WTC11 (cell line): ENCODE data around the gene TMEFF1. TPM values are rescaled to one million over a fixed set of nuclear protein-coding genes. Genes with fewer than 3 reads are reported as not detected.

Source experiments
- ATAC-seq: fragments of 200-7000 bp; cut with Tn5 transposase; 2 replicates; pipeline ENCODE4 v1.10.0; 2021; ENCODE audit warnings: mild to moderate bottlenecking, moderate library complexity
- CTCF ChIA-PET: fragments of 300-600 bp; sonication (Branson Sonifier 250); formaldehyde crosslinking; loops from one replicate; lab custom pipeline; 2021; ENCODE audit warnings: antibody characterized with exemption; lab: Charles Lee
- POLR2A ChIA-PET: fragments of 350-600 bp; sonication (Branson Sonifier 250); formaldehyde crosslinking; loops from one replicate; lab custom pipeline; 2021; ENCODE audit warnings: antibody characterized with exemption; lab: Charles Lee
- DNase-seq: peaks from one replicate; pipeline ENCODE4 v3.0.0; 2021; ENCODE audit warnings: low spot score
- H3K27ac Mint-ChIP-seq: 2 replicates; pipeline ENCODE4 v1.8.0; 2021; ENCODE audit warnings: mixed read lengths
- H3K27me3 Mint-ChIP-seq: 2 replicates; pipeline ENCODE4 v1.8.0; 2021; ENCODE audit warnings: low read depth, mild to moderate bottlenecking, moderate library complexity, mixed read lengths
- H3K36me3 Mint-ChIP-seq: 2 replicates; pipeline ENCODE4 v1.8.0; 2021; ENCODE audit warnings: mixed read lengths
- H3K4me1 Mint-ChIP-seq: 2 replicates; pipeline ENCODE4 v1.8.0; 2022; ENCODE audit warnings: mixed read lengths
- H3K4me3 Mint-ChIP-seq: 2 replicates; pipeline ENCODE4 v1.8.0; 2021; ENCODE audit warnings: mild to moderate bottlenecking, moderate library complexity, mixed read lengths
- H3K9me3 Mint-ChIP-seq: 2 replicates; pipeline ENCODE4 v1.8.0; 2021; ENCODE audit warnings: mixed read lengths
- CBFB ChIP-seq: sonication (generic); formaldehyde crosslinking; IDR thresholded peaks from 2 replicates; pipeline ENCODE4 v1.8.1; 2022; ENCODE audit warnings: mild to moderate bottlenecking, low read depth, missing genetic modification reagents
- JAZF1 ChIP-seq: fragments of 250-450 bp; sonication (Bioruptor Pico); IDR thresholded peaks from 2 replicates; pipeline ENCODE4 v1.9.0; 2021; ENCODE audit warnings: moderate library complexity, mild to moderate bottlenecking, inconsistent platforms
- NFATC4 ChIP-seq: fragments of 250-450 bp; sonication (Bioruptor Pico); IDR thresholded peaks from 2 replicates; pipeline ENCODE4 v1.9.0; 2021; ENCODE audit warnings: mild to moderate bottlenecking
- NFE2L1 ChIP-seq: sonication (generic); formaldehyde crosslinking; IDR thresholded peaks from 2 replicates; pipeline ENCODE4 v1.8.1; 2023; ENCODE audit warnings: missing genetic modification reagents
- ZBTB21 ChIP-seq: sonication (generic); formaldehyde crosslinking; IDR thresholded peaks from 2 replicates; pipeline ENCODE4 v1.8.1; 2023; ENCODE audit warnings: mild to moderate bottlenecking, missing genetic modification reagents, borderline replicate concordance
- ZBTB43 ChIP-seq: sonication (generic); formaldehyde crosslinking; IDR thresholded peaks from 2 replicates; pipeline ENCODE4 v1.8.1; 2023; ENCODE audit warnings: mild to moderate bottlenecking, missing genetic modification reagents
- ZNF317 ChIP-seq: sonication (generic); formaldehyde crosslinking; IDR thresholded peaks from 2 replicates; pipeline ENCODE4 v1.8.1; 2023; ENCODE audit warnings: low read depth, mild to moderate bottlenecking, moderate library complexity, missing genetic modification reagents, borderline replicate concordance
- total RNA-seq: library from RNA; stranded (reverse); gene quantifications from 3 replicates; pipeline ENCODE4 v1.2.3, GENCODE V29; 2021
- TF ChIP-seq, protein P1 (sequence below): sonication (generic); formaldehyde crosslinking; IDR thresholded peaks from 2 replicates; pipeline ENCODE4 v1.8.1; 2023; ENCODE audit warnings: mild to moderate bottlenecking, missing genetic modification reagents, borderline replicate concordance
- TF ChIP-seq, protein P2 (sequence below): sonication (generic); formaldehyde crosslinking; IDR thresholded peaks from 2 replicates; pipeline ENCODE4 v1.8.1; 2022; ENCODE audit warnings: low read depth, mild to moderate bottlenecking, moderate library complexity, missing genetic modification reagents, borderline replicate concordance
- TF ChIP-seq, protein P3 (sequence below): sonication (generic); formaldehyde crosslinking; IDR thresholded peaks from 2 replicates; pipeline ENCODE4 v1.8.0; 2023; ENCODE audit warnings: missing genetic modification reagents, mild to moderate bottlenecking, borderline replicate concordance

The TMEFF1 gene
- total RNA-seq, 1 experiment from 2014 or later = 62.7 TPM

DNA sequence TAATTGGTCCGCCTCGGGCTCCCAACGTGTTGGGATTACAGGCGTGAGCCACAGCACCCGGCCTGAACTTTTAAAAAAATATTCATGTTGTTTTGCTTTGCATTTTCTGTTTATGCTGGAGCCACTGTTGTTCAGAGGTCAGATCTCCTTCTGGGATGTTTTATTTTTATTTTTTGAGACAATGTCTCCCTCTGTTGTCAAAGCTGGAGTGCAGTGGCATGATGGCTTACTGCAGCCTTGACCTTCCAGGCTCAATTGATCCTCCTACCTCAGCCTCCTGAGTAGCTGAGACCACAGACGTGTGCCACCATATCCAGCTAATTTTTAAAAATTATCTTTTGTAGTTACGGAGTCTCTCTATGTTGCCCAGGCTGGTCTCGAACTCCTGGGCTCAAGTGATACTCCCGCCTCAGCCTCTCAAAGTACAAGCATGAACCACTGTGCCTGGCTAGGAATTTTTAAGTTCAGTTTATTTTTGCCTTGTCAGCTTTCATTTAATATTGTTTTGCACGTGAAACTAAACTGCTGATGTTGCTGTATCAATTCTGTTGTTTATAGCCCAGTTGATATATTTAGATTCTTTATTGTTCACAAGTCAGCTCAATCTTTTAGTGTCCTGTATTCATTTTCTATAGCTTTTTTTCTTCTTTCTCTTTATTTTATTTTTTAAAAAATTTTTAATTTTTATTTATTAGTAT is 13.7 kb downstream of the TMEFF1 start:
- peaks cover 31% of the 10 kb centered on the region for H3K4me1 Mint-ChIP-seq
- no peak overlapping the region for H3K4me3 Mint-ChIP-seq
- ATAC-seq = no peak
- H3K36me3 Mint-ChIP-seq = 0 out of 2 replicates have a peak, but pooled peaks cover 3% of the 10 kb centered on the region
- DNase-seq = no peak
- ChIA-PET CTCF (interaction anchor here (1.3 kb wide), 2 partner anchors 10 to 25 kb away, joined by 3 to 4 read pairs; no protein-coding TSS in a partner anchor), POLR2A (interaction anchor here (1.1 kb wide), 1 partner anchor 10 kb away, joined by 4 read pairs; no protein-coding TSS in a partner anchor)
- TF ChIP-seq, protein P1, sequence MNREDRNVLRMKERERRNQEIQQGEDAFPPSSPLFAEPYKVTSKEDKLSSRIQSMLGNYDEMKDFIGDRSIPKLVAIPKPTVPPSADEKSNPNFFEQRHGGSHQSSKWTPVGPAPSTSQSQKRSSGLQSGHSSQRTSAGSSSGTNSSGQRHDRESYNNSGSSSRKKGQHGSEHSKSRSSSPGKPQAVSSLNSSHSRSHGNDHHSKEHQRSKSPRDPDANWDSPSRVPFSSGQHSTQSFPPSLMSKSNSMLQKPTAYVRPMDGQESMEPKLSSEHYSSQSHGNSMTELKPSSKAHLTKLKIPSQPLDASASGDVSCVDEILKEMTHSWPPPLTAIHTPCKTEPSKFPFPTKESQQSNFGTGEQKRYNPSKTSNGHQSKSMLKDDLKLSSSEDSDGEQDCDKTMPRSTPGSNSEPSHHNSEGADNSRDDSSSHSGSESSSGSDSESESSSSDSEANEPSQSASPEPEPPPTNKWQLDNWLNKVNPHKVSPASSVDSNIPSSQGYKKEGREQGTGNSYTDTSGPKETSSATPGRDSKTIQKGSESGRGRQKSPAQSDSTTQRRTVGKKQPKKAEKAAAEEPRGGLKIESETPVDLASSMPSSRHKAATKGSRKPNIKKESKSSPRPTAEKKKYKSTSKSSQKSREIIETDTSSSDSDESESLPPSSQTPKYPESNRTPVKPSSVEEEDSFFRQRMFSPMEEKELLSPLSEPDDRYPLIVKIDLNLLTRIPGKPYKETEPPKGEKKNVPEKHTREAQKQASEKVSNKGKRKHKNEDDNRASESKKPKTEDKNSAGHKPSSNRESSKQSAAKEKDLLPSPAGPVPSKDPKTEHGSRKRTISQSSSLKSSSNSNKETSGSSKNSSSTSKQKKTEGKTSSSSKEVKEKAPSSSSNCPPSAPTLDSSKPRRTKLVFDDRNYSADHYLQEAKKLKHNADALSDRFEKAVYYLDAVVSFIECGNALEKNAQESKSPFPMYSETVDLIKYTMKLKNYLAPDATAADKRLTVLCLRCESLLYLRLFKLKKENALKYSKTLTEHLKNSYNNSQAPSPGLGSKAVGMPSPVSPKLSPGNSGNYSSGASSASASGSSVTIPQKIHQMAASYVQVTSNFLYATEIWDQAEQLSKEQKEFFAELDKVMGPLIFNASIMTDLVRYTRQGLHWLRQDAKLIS (CRISPR knock-in tag) = no peak
- TF ChIP-seq JAZF1 (CRISPR knock-in tag) = no peak
- no peak for TF ChIP-seq CBFB
- no peak overlapping the region for H3K27ac Mint-ChIP-seq
- no peaks in the 10 kb centered on the region for H3K27me3 Mint-ChIP-seq
- no peaks in the 10 kb centered on the region for H3K9me3 Mint-ChIP-seq

GRCh38 chr9:100488177-100488576 is 15.2 kb downstream of the TMEFF1 start:
- Mint-ChIP-seq H3K36me3 (0 out of 2 replicates have a peak, but pooled peaks cover 3% of the 10 kb centered on the region), H3K27ac (no peak overlapping the region), H3K9me3 (no peaks in the 10 kb centered on the region), H3K4me3 (no peak overlapping the region), H3K4me1 (peaks cover 33% of the 10 kb centered on the region), H3K27me3 (no peaks in the 10 kb centered on the region)
- TF ChIP-seq ZBTB21 (CRISPR knock-in tag) (no peak), NFE2L1 (CRISPR knock-in tag) (no peak), NFATC4 (CRISPR knock-in tag) (no peak), ZNF317 (CRISPR knock-in tag) (no peak), ZBTB43 (CRISPR knock-in tag) (no peak)
- TF ChIP-seq, protein P2, sequence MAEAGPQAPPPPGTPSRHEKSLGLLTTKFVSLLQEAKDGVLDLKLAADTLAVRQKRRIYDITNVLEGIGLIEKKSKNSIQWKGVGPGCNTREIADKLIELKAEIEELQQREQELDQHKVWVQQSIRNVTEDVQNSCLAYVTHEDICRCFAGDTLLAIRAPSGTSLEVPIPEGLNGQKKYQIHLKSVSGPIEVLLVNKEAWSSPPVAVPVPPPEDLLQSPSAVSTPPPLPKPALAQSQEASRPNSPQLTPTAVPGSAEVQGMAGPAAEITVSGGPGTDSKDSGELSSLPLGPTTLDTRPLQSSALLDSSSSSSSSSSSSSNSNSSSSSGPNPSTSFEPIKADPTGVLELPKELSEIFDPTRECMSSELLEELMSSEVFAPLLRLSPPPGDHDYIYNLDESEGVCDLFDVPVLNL (CRISPR knock-in tag) = no peak
- TF ChIP-seq, protein P3, sequence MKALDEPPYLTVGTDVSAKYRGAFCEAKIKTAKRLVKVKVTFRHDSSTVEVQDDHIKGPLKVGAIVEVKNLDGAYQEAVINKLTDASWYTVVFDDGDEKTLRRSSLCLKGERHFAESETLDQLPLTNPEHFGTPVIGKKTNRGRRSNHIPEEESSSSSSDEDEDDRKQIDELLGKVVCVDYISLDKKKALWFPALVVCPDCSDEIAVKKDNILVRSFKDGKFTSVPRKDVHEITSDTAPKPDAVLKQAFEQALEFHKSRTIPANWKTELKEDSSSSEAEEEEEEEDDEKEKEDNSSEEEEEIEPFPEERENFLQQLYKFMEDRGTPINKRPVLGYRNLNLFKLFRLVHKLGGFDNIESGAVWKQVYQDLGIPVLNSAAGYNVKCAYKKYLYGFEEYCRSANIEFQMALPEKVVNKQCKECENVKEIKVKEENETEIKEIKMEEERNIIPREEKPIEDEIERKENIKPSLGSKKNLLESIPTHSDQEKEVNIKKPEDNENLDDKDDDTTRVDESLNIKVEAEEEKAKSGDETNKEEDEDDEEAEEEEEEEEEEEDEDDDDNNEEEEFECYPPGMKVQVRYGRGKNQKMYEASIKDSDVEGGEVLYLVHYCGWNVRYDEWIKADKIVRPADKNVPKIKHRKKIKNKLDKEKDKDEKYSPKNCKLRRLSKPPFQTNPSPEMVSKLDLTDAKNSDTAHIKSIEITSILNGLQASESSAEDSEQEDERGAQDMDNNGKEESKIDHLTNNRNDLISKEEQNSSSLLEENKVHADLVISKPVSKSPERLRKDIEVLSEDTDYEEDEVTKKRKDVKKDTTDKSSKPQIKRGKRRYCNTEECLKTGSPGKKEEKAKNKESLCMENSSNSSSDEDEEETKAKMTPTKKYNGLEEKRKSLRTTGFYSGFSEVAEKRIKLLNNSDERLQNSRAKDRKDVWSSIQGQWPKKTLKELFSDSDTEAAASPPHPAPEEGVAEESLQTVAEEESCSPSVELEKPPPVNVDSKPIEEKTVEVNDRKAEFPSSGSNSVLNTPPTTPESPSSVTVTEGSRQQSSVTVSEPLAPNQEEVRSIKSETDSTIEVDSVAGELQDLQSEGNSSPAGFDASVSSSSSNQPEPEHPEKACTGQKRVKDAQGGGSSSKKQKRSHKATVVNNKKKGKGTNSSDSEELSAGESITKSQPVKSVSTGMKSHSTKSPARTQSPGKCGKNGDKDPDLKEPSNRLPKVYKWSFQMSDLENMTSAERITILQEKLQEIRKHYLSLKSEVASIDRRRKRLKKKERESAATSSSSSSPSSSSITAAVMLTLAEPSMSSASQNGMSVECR (CRISPR knock-in tag) = no peak
- CTCF ChIA-PET = no interaction called here
- DNase-seq (no peak), ATAC-seq (no peak)
- POLR2A ChIA-PET = no interaction called here
